ENCODE measurements around the gene FASTK.

Gene FASTK

GRCh38 chr7:151118108-151119054 lies 37.8 kb upstream of the FASTK start:
- in situ Hi-C loops (cut with MboI; ENCODE audit: low sequenced_read_pairs) = loop anchor here (25.0 kb wide), 1 partner anchor 331 kb away; no protein-coding TSS in a partner anchor

GRCh38 chr7:151117565-151117964 lies 37.0 kb upstream of the FASTK start:
- in situ Hi-C loops (cut with MboI; ENCODE audit: low sequenced_read_pairs) = loop anchor here (25.0 kb wide), 1 partner anchor 330 kb away; no protein-coding TSS in a partner anchor

DNA sequence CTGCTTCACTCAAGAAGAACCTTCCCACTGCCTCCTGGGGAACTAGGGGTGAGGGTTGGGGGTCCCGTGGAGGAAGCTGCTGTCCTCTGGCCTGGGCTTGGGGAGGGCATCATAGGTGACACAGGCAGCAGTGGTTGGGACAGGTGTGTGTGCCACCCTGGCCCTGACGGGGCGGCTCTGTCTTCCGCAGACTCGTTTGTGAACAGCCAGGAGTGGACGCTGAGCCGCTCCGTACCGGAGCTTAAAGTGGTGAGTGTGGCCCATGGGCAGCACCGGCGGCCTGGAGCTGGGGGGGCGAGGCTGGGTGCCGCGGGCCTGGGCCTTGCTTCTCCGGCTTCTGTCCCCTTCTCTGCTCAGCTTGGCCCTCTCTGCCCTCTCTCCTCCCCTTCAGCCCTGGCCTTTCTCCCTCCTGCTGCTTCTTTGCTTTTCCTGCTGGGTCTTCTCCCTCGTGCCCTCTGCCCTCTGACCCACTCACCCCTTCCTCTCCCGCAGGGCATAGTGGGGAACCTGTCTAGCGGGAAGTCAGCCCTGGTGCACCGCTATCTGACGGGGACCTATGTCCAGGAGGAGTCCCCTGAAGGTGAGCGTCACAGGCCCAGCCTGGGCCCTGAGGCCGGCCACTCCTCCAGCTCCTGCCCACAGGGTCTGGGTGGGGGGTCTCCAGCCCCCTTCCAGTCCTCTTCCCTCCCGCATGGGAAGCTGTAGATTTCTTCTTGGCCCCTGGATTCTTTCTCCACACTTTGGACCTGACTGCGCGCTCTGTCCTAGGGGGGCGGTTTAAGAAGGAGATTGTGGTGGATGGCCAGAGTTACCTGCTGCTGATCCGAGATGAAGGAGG lies 36.2 kb upstream of the FASTK start:
- in situ Hi-C loops (cut with MboI; ENCODE audit: low sequenced_read_pairs) = loop anchor here (25.0 kb wide), 1 partner anchor 330 kb away; no protein-coding TSS in a partner anchor

DNA sequence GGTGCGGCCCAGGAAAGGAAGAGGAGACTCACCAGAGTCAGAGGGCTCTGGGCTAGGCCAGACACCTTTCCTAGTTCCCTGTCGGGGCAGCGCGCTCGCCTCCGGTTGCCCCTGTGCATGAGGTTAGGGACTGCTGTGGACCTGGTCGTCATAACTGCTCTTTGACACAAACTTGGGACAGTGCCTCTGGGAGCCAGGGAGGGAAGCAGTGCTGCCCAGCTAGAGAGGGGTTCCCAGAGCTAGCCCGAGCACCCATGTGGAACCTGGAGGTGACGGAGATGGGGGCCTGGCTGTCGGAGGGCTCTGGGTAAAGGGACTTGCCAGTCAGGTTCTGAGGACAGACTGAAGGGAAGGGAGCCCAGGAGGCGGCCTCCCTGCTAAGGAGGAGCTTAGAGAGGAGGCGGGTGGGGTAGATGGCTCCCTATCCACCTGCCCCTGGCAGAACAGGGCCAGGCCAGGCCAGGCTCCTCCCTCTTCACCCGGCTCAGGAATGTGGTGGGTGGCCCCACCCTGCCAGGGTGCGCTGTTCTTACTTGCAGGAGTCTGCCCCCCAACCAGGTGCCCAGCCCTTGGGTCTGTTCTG lies 35.3 kb upstream of the FASTK start:
- in situ Hi-C loops (cut with MboI; ENCODE audit: low sequenced_read_pairs) = loop anchor here (25.0 kb wide), 1 partner anchor 329 kb away; no protein-coding TSS in a partner anchor

GRCh38 chr7:151115121-151115835 lies 34.7 kb upstream of the FASTK start:
- in situ Hi-C loops (cut with MboI; ENCODE audit: low sequenced_read_pairs) = loop anchor here (25.0 kb wide), 1 partner anchor 328 kb away; no protein-coding TSS in a partner anchor

DNA sequence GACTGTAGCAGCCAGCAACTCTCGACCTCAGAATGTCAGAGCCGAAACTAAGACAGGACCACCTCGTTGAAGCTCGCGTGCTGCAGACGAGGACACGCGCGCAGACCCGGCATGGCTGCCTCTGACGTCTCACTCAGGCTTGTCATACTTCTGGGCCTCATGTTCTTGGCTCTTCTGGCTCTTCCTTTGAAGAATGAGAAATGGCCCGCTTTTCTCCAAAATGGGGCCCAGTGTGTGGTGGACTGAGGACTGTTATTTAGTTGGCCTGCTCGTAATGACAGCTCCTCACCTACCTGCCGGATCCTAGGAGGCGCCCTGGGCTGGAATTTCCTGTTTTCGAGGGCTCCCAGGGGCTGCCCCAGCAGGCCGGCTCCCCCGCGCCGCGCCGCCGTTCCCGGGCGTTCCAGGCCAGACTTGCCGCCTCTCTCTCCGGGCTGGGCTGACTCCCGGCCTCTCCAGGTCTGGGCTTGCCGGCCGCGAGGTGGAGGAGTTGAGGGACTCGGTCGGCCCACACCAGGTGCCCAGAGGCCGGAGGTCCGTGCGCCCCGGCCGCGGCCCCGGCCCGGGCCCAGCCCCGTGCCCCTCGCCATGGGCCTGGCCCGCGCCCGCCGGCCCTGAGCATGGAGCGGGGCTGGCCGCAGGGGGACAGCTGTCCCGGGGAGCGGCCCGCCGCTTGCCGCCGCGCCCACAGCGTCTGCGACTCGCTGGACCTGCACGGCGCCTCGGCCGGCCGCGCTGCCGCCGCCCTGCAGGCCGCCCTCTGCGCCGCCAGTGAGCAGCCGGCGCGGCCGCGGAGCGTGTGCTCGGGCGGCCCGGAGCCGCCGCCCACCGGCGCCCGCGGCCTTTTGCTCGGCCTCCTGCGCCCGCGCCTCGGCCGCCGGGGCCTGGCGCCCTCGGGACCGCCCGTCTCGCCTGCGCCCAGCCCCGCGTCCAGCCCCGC lies 33.8 kb upstream of the FASTK start:
- in situ Hi-C loops (cut with MboI; ENCODE audit: low sequenced_read_pairs) = loop anchor here (25.0 kb wide), 1 partner anchor 327 kb away; no protein-coding TSS in a partner anchor

DNA sequence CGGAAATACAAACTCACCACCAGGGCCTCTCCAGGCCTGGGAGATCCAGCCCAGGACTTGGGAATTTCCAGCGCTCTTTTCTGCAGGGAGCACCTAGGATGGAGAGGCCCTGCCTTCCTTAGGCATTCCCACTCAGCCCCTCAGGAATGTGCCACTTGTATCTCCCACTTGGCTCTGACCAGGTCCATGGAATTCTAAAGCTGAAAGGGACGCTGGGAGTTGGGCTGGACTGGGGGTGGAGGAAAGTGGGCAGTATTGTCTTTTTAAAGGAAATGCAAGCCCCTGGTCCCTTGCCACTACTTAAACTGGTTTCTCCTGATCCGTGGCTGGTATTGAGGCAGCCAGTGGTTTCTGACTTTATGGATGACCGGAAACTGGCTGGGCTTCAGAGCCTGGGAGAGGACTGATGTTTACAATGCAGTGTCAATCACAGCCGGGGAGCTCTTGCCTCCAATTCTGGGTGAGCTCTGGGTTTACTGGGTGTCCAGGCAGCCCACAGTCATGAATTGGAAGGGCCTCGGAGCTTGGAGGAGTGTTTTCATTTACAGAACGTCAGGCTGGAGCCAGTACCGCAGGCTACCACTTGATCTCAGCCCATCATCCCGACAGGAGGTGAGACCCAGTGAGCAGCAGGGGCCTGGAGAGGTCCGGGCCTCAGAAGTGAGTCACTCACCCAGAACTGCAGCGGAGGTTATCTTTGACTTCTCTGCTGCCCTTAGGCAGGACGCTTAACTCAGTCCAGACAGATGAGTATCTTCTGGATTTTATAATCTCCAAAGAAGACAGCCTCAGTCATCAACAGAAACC lies 32.9 kb upstream of the FASTK start:
- in situ Hi-C loops (cut with MboI; ENCODE audit: low sequenced_read_pairs) = loop anchor here (25.0 kb wide), 1 partner anchor 326 kb away; no protein-coding TSS in a partner anchor

GRCh38 chr7:151110941-151111645 lies 30.5 kb upstream of the FASTK start:
- in situ Hi-C loops (cut with MboI; ENCODE audit: low sequenced_read_pairs) = loop anchor here (25.0 kb wide), 1 partner anchor 324 kb away; no protein-coding TSS in a partner anchor

- in situ Hi-C loops (cut with MboI; ENCODE audit: low sequenced_read_pairs) = loop anchor here (25.0 kb wide), 1 partner anchor 323 kb away; no protein-coding TSS in a partner anchor
These were observed 29.8 kb upstream of the FASTK start for GRCh38 chr7:151110236-151110940.

DNA sequence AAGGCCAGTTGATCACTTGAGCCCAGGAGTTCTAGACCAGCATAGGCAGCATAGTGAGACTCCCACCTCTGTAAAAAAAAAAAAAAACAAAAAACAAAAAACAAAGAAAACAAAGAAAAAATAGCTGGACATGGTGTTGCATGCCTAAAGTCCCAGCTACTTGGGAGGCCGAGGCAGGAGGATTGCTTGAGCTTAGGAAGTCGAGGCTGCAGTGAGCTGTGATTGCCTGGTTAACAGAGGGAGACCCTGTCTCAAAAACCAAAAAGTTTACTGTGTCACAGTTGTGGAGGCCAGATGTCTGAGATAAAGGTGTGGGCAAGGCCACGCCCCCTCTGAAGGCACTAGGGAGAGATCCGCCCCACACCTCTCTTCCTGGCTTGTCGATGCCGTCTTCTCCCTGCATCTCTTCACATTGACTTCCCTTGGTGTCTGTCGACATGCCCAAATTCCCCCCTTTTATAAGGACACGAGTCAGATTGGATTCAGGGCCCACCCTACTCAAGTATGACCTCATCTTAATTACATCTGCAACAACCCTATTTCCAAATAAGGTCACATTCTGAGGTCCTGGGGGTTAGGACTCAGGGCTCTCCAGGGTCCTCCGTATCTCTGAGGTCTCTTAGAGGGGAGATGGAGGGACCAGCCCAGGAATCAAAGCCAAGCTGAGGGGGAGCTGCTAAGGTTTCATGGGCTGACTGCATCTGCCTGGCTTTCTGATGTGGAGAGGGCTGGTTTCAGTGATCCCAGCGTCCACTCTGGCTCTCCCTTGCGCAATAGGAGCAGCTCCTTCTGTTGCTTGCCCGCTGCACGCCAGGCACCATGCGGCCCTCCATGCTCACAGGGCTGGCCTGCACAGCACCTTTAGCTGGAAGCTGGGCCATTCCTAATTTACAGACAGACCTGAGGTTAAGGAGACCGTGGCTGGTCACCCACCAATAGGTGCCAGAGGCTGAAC lies 28.8 kb upstream of the FASTK start:
- in situ Hi-C loops (cut with MboI; ENCODE audit: low sequenced_read_pairs) = loop anchor here (25.0 kb wide), 1 partner anchor 322 kb away; no protein-coding TSS in a partner anchor

DNA sequence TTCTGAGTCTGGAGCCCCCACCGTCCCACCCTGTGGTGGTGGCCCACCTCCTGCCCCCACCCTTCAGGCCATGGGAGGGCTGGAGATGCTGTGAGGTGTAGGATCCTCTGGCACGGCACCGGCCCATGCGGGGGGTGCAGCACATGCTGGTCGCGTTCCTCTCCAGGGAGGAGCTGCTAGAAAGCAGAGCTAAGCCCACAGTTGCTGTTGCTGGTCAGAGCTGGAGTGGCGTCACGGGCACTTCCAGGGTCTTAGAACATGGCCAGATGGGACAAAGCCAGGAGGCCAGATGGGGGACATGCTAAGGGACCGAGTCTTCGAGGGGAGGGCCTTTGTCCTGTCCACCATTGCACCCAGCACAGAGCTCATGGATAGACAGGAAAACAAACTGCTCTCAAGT lies 27.3 kb upstream of the FASTK start:
- in situ Hi-C loops (cut with MboI; ENCODE audit: low sequenced_read_pairs) = loop anchor here (25.0 kb wide), 1 partner anchor 321 kb away; no protein-coding TSS in a partner anchor

DNA sequence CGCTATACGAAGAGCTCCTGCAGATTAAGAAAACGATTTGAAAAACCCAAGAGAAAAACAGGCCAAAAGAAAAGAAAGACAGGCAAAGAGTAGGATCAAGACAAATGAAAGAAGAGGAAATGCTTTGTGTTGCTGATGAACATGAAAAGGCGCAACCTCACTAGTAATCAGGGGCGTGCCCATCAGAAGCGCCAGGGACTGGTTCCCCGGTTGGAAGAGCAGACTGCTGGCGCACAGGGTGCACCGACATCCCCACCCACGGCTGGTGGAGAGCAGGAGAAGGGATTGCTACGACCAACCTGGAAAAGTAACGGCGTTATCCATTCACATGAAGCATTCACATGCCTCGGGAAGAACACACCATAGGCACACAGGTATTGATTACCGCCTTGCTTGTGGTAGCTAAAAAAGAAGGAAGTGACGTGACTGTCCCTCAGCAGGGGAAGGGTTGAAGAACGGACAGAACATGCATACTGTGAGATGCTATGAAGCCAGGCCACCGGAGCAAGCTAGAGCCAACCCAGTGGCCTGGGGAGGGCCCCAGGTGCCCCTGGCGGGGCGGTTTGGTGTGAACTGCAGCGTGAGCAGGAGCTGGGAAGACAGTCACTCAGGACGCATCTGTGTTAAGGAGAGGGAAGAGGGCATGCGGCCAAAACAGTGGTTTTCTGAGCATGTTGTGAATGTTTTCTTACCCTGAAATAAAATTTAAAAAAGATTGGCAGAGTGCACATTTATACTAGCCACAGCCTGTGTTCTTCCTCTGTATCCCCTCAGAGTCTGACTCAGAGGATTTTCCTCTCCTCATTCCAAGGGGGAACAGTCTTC lies 24.0 kb upstream of the FASTK start:
- in situ Hi-C loops (cut with MboI; ENCODE audit: low sequenced_read_pairs) = loop anchor here (25.0 kb wide), 1 partner anchor 317 kb away; no protein-coding TSS in a partner anchor

DNA sequence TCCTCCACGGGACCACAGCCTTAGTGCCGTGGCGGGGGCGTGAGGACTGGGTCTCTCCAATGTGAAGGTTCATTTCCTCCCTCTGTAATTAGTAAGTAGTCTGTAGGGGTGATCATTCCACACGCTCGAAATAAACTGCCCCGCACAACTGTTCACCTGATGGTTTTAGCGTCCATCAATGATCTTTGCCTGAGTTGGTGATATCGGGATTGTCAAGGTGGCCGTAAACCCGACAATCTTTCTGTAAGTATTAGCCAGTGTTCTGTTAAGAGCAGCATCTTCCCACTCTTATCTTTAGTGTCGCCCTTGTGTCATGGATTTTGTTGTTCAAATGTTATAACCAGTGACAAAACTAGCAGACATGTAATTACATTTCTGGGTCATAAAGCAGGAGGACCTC lies 23.4 kb upstream of the FASTK start:
- in situ Hi-C loops (cut with MboI; ENCODE audit: low sequenced_read_pairs) = loop anchor here (25.0 kb wide), 1 partner anchor 317 kb away; no protein-coding TSS in a partner anchor

DNA sequence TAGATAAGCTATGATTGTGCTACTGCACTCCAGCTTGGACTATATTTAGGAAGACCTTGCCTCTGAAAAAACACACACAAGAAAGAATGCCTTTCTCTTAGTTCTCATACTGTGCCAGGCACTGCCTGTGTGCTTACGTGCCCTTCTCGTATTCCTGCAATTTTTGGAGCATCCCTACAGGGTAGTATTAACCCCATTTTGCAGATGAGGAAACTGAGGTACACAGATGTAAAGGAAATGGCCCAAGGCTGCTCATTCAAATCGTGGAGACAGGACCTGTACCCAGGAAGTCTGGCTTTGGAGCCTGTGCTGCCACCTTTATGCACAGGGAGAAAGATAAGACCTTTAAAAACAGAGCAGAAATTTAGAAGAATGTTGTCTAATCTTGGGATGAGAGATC lies 22.4 kb upstream of the FASTK start:
- in situ Hi-C loops (cut with MboI; ENCODE audit: low sequenced_read_pairs) = loop anchor here (25.0 kb wide), 1 partner anchor 316 kb away; no protein-coding TSS in a partner anchor
